HepG2 (cell line): ENCODE data around the gene TAS1R3. TPM values are rescaled to one million over a fixed set of nuclear protein-coding genes. Genes with fewer than 3 reads are reported as not detected.

Source experiments
- ARID2 ChIP-seq: sonication (generic); formaldehyde crosslinking; IDR thresholded peaks from 2 replicates; pipeline ENCODE4 v1.8.1; 2022; ENCODE audit warnings: mild to moderate bottlenecking, missing genetic modification reagents, borderline replicate concordance
- CBX2 ChIP-seq, 2 experiments: fragments of 200-600 bp in 1 of 2; sonication (generic); formaldehyde crosslinking in 1 of 2; IDR thresholded peaks; 2 replicates each; pipeline versions ENCODE4 v1.7.0 to v1.8.1; 2018 to 2022; ENCODE audit warnings: low read depth in 2 of 2, low read length in 1 of 2, mild to moderate bottlenecking in 1 of 2, missing genetic modification reagents in 1 of 2
- GATAD2A ChIP-seq: IDR thresholded peaks from 2 replicates; pipeline ENCODE4 v1.6.1; 2016
- GFI1 ChIP-seq: sonication (generic); formaldehyde crosslinking; IDR thresholded peaks from 2 replicates; pipeline ENCODE4 v1.5.0; 2020; ENCODE audit warnings: missing genetic modification reagents, mild to moderate bottlenecking, borderline replicate concordance
- HOXD1 ChIP-seq: sonication (generic); formaldehyde crosslinking; IDR thresholded peaks from 2 replicates; pipeline ENCODE4 v1.5.0; 2020; ENCODE audit warnings: missing genetic modification reagents
- KDM2A ChIP-seq: sonication (generic); formaldehyde crosslinking; IDR thresholded peaks from 2 replicates; pipeline ENCODE4 v1.4.0; 2020; ENCODE audit warnings: low read depth, missing genetic modification reagents, borderline replicate concordance
- NBN ChIP-seq: fragments of 450-650 bp; conservative IDR thresholded peaks from 2 replicates; pipeline ENCODE4 v1.6.1; 2017
- NCOA5 ChIP-seq: sonication (generic); formaldehyde crosslinking; IDR thresholded peaks from 2 replicates; pipeline ENCODE4 v1.4.0; 2020; ENCODE audit warnings: missing genetic modification reagents
- PAF1 ChIP-seq: IDR thresholded peaks from 2 replicates; pipeline ENCODE4 v1.6.1; 2016; ENCODE audit warnings: missing genetic modification reagents, missing compliant biosample characterization
- PHF20 ChIP-seq: sonication (generic); formaldehyde crosslinking; IDR thresholded peaks from 2 replicates; pipeline ENCODE4 v1.5.0; 2020; ENCODE audit warnings: mild to moderate bottlenecking, missing genetic modification reagents
- SIX1 ChIP-seq: sonication (generic); formaldehyde crosslinking; IDR thresholded peaks from 2 replicates; pipeline ENCODE4 v1.4.0; 2020; ENCODE audit warnings: missing genetic modification reagents, borderline replicate concordance
- TBP ChIP-seq: sonication (generic); formaldehyde crosslinking; IDR thresholded peaks from 2 replicates; pipeline ENCODE4 v1.5.0; 2020; ENCODE audit warnings: missing genetic modification reagents
- TMF1 ChIP-seq: sonication (generic); formaldehyde crosslinking; IDR thresholded peaks from 2 replicates; pipeline ENCODE4 v1.8.1; 2022; ENCODE audit warnings: low read depth, missing genetic modification reagents
- ZC3H4 ChIP-seq: sonication (generic); formaldehyde crosslinking; IDR thresholded peaks from 2 replicates; pipeline ENCODE4 v1.4.0; 2020; ENCODE audit warnings: missing genetic modification reagents, borderline replicate concordance
- ZFP82 ChIP-seq: sonication (generic); formaldehyde crosslinking; IDR thresholded peaks from 2 replicates; pipeline ENCODE4 v1.5.1; 2020; ENCODE audit warnings: mild to moderate bottlenecking, missing genetic modification reagents, borderline replicate concordance
- ZIK1 ChIP-seq: sonication (generic); formaldehyde crosslinking; IDR thresholded peaks from 2 replicates; pipeline ENCODE4 v1.5.0; 2020; ENCODE audit warnings: mild to moderate bottlenecking, low read depth, missing genetic modification reagents, borderline replicate concordance
- ZMAT3 ChIP-seq: sonication (generic); formaldehyde crosslinking; conservative IDR thresholded peaks from 2 replicates; pipeline ENCODE4 v1.7.0; 2021; ENCODE audit warnings: missing genetic modification reagents
- ZNF136 ChIP-seq: sonication (generic); formaldehyde crosslinking; IDR thresholded peaks from 2 replicates; pipeline ENCODE4 v1.8.1; 2022; ENCODE audit warnings: low read depth, mild to moderate bottlenecking, moderate library complexity, missing genetic modification reagents
- ZNF841 ChIP-seq: sonication (generic); formaldehyde crosslinking; IDR thresholded peaks from 2 replicates; pipeline ENCODE4 v1.8.1; 2023; ENCODE audit warnings: missing genetic modification reagents, borderline replicate concordance
- ZSCAN20 ChIP-seq: sonication (generic); formaldehyde crosslinking; IDR thresholded peaks from 2 replicates; pipeline ENCODE4 v1.4.0; 2020; ENCODE audit warnings: missing genetic modification reagents, mild to moderate bottlenecking, borderline replicate concordance
- polyA plus RNA-seq, 8 experiments: library from polyadenylated mRNA; depleted of rRNA in 3 of 8; stranded (reverse) in 7 of 8; unstranded in 1 of 8; fragments of >200 nt; fragmentation: Illumina TruSeq in 4 of 8; extraction: Trizol in 4 of 8; gene quantifications; 2 replicates each; pipeline versions ENCODE4 v1.2.1 to v1.2.3, GENCODE V29; 2011 to 2016; ENCODE audit warnings: low read depth in 4 of 8, missing spikeins in 1 of 8, mixed read lengths in 1 of 8; ENCODE audit not compliant: insufficient read depth in 1 of 8
- total RNA-seq, 5 experiments: library from RNA; depleted of rRNA; stranded (reverse); fragments of >200 nt; fragmentation: Illumina TruSeq; extraction: Trizol; gene quantifications; 2 replicates each; pipeline ENCODE4 v1.2.3, GENCODE V29; 2016; ENCODE audit warnings: low read depth in 1 of 5
- TF ChIP-seq, protein P1 (sequence below): sonication (generic); formaldehyde crosslinking; IDR thresholded peaks from 2 replicates; pipeline ENCODE4 v1.8.1; 2022; ENCODE audit warnings: mild to moderate bottlenecking, missing genetic modification reagents
- TF ChIP-seq, protein P2 (sequence below): sonication (generic); formaldehyde crosslinking; IDR thresholded peaks from 2 replicates; pipeline ENCODE4 v1.4.0; 2020; ENCODE audit warnings: mild to moderate bottlenecking, missing genetic modification reagents
- TF ChIP-seq, protein P3 (sequence below): sonication (generic); formaldehyde crosslinking; IDR thresholded peaks from 2 replicates; pipeline ENCODE4 v1.4.0; 2020; ENCODE audit warnings: missing genetic modification reagents, low read depth, mild to moderate bottlenecking, borderline replicate concordance
- TF ChIP-seq, protein P4 (sequence below): sonication (generic); formaldehyde crosslinking; IDR thresholded peaks from 2 replicates; pipeline ENCODE4 v1.5.0; 2020; ENCODE audit warnings: mild to moderate bottlenecking, missing genetic modification reagents, borderline replicate concordance

TAS1R3 gene
- total and polyA plus RNA-seq, 2 of the 13 experiments (the other 11 are each of a cell fraction or from before 2014, with no cell fraction given): 0.13 to 0.15 TPM

DNA sequence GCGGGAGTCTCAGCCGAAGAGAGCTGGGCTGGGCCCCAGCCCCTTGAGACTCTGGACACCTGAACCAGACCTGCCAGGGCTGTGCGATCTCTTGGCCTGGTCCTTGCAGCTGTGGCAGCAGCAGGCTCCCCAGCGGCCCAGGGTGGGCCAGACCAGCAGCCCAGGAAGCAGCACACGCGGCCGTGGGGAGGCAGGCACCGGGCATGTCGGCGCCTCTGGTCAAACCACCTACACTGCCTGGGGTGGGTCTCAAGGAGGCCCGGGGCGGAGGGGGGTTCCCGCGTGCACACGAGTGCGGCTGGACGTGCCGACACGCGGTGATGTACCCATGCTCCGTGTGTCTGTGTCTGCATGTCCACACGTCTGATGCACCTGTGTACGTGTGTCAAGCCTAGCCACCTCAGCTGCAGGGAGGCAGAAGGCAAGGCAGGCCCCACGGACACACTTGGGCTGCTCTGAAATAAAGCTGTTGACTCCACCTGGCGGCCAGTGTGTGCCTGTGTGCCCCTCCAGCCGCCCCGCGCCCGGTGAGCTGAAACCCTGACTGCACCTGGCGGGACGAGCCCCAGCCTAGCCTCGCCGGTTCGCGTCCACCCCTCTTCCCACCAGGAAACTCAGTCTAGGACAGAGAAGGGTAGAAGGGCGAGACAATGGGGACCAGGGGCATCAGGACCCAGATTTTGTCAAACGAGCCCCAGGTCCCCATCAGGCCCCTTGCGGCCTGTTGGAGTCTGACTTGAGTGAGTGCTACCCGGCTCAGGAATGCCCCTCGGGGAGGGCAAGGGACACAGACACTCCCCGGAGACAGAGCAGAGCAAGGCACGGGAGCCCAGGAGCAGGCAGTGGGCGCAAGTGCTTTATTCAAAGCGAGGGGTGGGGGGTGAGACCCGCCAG is 39.3 kb upstream of the TAS1R3 start (continued):
- no peak for TF ChIP-seq HOXD1 (CRISPR knock-in tag)
- TF ChIP-seq PHF20 (CRISPR knock-in tag): no peak
- TF ChIP-seq TMF1 (CRISPR knock-in tag): no peak
- TF ChIP-seq, protein P1, sequence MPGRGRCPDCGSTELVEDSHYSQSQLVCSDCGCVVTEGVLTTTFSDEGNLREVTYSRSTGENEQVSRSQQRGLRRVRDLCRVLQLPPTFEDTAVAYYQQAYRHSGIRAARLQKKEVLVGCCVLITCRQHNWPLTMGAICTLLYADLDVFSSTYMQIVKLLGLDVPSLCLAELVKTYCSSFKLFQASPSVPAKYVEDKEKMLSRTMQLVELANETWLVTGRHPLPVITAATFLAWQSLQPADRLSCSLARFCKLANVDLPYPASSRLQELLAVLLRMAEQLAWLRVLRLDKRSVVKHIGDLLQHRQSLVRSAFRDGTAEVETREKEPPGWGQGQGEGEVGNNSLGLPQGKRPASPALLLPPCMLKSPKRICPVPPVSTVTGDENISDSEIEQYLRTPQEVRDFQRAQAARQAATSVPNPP (CRISPR knock-in tag): no peak
- no peak for TF ChIP-seq ZNF136 (CRISPR knock-in tag)
- TF ChIP-seq PAF1: no peak
- TF ChIP-seq SIX1: no peak
- TF ChIP-seq, protein P2, sequence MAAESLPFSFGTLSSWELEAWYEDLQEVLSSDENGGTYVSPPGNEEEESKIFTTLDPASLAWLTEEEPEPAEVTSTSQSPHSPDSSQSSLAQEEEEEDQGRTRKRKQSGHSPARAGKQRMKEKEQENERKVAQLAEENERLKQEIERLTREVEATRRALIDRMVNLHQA (CRISPR knock-in tag): no peak
- TF ChIP-seq ZFP82 (CRISPR knock-in tag): no peak
- TF ChIP-seq TBP (CRISPR knock-in tag): no peak
- TF ChIP-seq NBN: no peak
- TF ChIP-seq GATAD2A (CRISPR knock-in tag): no peak
- no peak for TF ChIP-seq GFI1 (CRISPR knock-in tag)
- TF ChIP-seq ZNF841 (CRISPR knock-in tag): no peak
- no peak for TF ChIP-seq ARID2 (CRISPR knock-in tag)
- no peak for TF ChIP-seq ZC3H4
- no peak for TF ChIP-seq ZSCAN20
- TF ChIP-seq, protein P3, sequence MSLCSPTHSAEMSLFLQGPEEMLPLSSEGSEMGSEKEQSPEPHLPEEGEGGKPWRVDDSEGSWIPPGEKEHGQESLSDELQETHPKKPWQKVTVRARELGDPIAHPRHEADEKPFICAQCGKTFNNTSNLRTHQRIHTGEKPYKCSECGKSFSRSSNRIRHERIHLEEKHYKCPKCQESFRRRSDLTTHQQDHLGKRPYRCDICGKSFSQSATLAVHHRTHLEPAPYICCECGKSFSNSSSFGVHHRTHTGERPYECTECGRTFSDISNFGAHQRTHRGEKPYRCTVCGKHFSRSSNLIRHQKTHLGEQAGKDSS (CRISPR knock-in tag): no peak
- TF ChIP-seq, protein P4, sequence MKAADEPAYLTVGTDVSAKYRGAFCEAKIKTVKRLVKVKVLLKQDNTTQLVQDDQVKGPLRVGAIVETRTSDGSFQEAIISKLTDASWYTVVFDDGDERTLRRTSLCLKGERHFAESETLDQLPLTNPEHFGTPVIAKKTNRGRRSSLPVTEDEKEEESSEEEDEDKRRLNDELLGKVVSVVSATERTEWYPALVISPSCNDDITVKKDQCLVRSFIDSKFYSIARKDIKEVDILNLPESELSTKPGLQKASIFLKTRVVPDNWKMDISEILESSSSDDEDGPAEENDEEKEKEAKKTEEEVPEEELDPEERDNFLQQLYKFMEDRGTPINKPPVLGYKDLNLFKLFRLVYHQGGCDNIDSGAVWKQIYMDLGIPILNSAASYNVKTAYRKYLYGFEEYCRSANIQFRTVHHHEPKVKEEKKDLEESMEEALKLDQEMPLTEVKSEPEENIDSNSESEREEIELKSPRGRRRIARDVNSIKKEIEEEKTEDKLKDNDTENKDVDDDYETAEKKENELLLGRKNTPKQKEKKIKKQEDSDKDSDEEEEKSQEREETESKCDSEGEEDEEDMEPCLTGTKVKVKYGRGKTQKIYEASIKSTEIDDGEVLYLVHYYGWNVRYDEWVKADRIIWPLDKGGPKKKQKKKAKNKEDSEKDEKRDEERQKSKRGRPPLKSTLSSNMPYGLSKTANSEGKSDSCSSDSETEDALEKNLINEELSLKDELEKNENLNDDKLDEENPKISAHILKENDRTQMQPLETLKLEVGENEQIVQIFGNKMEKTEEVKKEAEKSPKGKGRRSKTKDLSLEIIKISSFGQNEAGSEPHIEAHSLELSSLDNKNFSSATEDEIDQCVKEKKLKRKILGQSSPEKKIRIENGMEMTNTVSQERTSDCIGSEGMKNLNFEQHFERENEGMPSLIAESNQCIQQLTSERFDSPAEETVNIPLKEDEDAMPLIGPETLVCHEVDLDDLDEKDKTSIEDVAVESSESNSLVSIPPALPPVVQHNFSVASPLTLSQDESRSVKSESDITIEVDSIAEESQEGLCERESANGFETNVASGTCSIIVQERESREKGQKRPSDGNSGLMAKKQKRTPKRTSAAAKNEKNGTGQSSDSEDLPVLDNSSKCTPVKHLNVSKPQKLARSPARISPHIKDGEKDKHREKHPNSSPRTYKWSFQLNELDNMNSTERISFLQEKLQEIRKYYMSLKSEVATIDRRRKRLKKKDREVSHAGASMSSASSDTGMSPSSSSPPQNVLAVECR: peak; percentile 41; the same call in 1 of the 2 replicates
- no peak for TF ChIP-seq ZMAT3 (CRISPR knock-in tag)
- TF ChIP-seq NCOA5: no peak
- no peak for TF ChIP-seq ZIK1 (CRISPR knock-in tag)
- TF ChIP-seq CBX2 (IDR thresholded peaks at IDR 0.05; ENCODE audit: low read depth, low read length): no peak
- TF ChIP-seq CBX2 (CRISPR knock-in tag; IDR thresholded peaks at IDR 0.05; ENCODE audit: low read depth): no peak
- TF ChIP-seq KDM2A (CRISPR knock-in tag): peak; percentile 93
